ENCODE measurements around the gene CTAG1A. TPM values are rescaled to one million over a fixed set of nuclear protein-coding genes. Genes with fewer than 3 reads are reported as not detected.
"Not testable (repeated sequence)": the region's sequence is repeated elsewhere in the genome, so short reads cannot be mapped to it uniquely, and the experiment has no call there.

CTAG1A gene
- total RNA-seq, 1 experiment from 2014 or later = not detected

GRCh38 chrX:154613586-154613985 lies 28.7 kb downstream of the CTAG1A start:
- not testable (repeated sequence) for DNase-seq (ENCODE audit: low read depth)

DNA sequence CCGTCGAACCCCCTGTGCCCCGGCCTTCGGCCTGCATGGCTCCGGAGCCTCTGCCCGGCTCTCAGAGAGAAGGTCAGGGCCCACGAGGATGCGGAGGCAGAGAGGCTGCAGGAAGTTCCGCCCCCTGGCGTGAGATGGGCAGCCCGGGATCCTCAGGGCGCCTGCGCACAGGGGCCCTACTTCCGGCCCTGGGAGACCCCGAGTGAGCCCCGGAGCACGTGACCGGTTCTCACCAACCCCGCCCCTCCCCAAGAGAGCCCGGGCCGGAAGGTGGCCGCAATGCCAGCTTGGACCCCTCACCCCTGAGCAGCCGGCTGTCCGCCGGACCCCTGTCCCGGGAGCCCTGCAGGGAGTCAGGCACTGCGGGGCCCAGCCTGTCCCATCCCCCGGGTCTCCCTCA lies 34.2 kb downstream of the CTAG1A start, which contains the start of gene CTAG1B:
Gene CTAG1B (minus strand): TSS at position 101 of the 400 bp plus-strand sequence. CDS start 64 bp downstream, at position 37.
- not testable (repeated sequence) for DNase-seq (ENCODE audit: low read depth)

DNA sequence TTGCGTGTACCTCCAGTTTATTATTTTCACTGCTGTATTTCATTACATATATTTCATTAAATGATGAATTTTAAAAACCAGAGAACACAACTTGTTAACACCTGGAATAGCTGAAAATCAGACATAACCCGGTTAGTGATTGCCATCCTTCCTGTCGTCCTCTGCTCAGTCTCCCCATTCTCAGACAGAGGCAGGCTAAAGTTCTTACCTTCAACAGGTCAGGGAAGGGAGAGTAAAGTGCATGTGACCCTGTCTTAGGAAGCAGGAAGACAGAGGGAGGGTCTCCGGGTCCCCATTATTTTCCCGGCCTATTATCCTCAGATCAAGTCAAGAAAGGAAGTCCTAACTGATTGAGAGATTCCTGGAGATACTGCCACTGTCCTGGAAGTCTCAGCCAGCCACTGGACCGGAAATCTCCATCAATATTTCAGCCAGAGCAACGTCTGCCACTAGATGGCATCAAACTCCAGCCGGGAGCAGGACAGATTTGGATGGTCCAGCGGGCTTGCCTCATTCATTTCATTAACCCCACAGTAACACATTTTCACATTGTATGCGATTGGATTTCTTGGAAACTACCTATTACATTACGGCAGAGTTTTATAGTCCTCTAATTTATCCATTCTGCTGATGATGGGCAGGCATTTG lies 36.0 kb downstream of the CTAG1A start:
- not testable (repeated sequence) for DNase-seq (ENCODE audit: low read depth)

- not testable (repeated sequence) for DNase-seq (ENCODE audit: low read depth)
Measured at GRCh38 chrX:154628960-154629359, 44.0 kb downstream of the CTAG1A start.

DNA sequence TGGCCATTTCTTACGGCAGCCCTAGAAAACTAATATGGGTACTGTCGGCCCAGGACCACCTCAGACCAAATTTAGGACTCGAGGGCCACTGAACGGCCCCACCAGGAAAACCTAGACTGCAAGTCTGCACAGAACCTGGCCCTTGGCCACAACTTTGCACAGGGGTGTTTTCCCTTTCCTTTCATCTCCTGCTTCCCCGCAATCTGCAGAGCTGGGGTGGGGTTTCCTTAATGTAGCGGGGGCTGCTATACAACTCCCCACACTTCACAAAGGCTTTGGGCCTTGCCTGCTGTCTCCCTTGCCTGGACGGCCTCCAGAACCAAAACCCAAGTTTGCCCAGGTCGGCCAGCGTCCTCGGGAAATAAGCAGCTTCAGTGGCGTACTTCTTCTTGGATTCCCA lies 46.0 kb downstream of the CTAG1A start:
- not testable (repeated sequence) for DNase-seq (ENCODE audit: low read depth)

DNA sequence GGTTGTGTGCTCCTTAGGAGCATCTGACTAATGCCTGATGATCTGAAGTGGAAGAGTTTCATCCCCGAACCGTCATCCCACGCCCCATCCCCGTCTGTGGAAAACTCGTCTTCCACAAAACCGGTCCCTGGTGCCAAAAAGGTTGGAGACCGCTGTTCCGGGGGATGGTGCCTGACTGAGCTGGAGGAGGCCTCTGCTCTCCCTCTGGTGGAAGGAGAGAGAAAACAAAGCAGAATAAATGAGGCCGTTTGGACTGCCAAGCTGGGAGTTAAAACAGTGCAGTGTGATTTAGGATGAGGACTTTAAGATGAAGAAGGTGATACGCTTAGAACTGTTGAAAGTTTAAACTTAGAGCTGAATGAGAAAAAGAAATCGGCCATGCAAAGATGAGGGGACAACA lies 48.7 kb downstream of the CTAG1A start:
- not testable (repeated sequence) for DNase-seq (ENCODE audit: low read depth)

Other genes with a start within 250 kb of the CTAG1A start
- 1,078 and 2,383 TPM in 2 replicates for gene FLNA, start 210.5 kb upstream of the CTAG1A start, total RNA-seq (2014; rRNA removed; shearing (Covaris generic))
- 101 and 105 TPM in 2 replicates for gene EMD, start 205.8 kb upstream of the CTAG1A start, total RNA-seq (2014; rRNA removed; shearing (Covaris generic))
- gene RPL10, start 186.8 kb upstream of the CTAG1A start, total RNA-seq (2014; rRNA removed; shearing (Covaris generic)) = 3,989 and 5,487 TPM in 2 replicates
- 49.1 and 65.3 TPM in 2 replicates for gene DNASE1L1, start 175.9 kb upstream of the CTAG1A start, total RNA-seq (2014; rRNA removed; shearing (Covaris generic))
- 24.9 and 32.1 TPM in 2 replicates for gene TAFAZZIN, start 173.6 kb upstream of the CTAG1A start, total RNA-seq (2014; rRNA removed; shearing (Covaris generic))
- gene ATP6AP1, start 156.5 kb upstream of the CTAG1A start, total RNA-seq (2014; rRNA removed; shearing (Covaris generic)) = 123 and 144 TPM in 2 replicates
- 210 and 222 TPM in 2 replicates for gene GDI1, start 148.0 kb upstream of the CTAG1A start, total RNA-seq (2014; rRNA removed; shearing (Covaris generic))
- gene FAM50A, start 141.0 kb upstream of the CTAG1A start, total RNA-seq (2014; rRNA removed; shearing (Covaris generic)) = 99.6 and 139 TPM in 2 replicates
- gene PLXNA3, start 126.9 kb upstream of the CTAG1A start, total RNA-seq (2014; rRNA removed; shearing (Covaris generic)) = 4.3 and 8.9 TPM in 2 replicates
- gene LAGE3, start 105.9 kb upstream of the CTAG1A start, total RNA-seq (2014; rRNA removed; shearing (Covaris generic)) = 102 and 104 TPM in 2 replicates
- 74.0 and 101 TPM in 2 replicates for gene UBL4A, start 98.5 kb upstream of the CTAG1A start, total RNA-seq (2014; rRNA removed; shearing (Covaris generic))
- 65.4 and 80.7 TPM in 2 replicates for gene SLC10A3, start 94.5 kb upstream of the CTAG1A start, total RNA-seq (2014; rRNA removed; shearing (Covaris generic))
- gene FAM3A, start 68.9 kb upstream of the CTAG1A start, total RNA-seq (2014; rRNA removed; shearing (Covaris generic)) = 53.2 and 72.8 TPM in 2 replicates
- 157 and 205 TPM in 2 replicates for gene G6PD, start 38.3 kb upstream of the CTAG1A start, total RNA-seq (2014; rRNA removed; shearing (Covaris generic))
- 52.4 and 70.5 TPM in 2 replicates for gene IKBKG, start 37.5 kb upstream of the CTAG1A start, total RNA-seq (2014; rRNA removed; shearing (Covaris generic))
- not detected in 2 replicates for gene CTAG1B, start 34.1 kb downstream of the CTAG1A start, total RNA-seq (2014; rRNA removed; shearing (Covaris generic))
- gene CTAG2, start 68.4 kb downstream of the CTAG1A start, total RNA-seq (2014; rRNA removed; shearing (Covaris generic)) = 1.1 TPM in 1 of 2 replicates, not detected in the other
- 6.0 and 15.6 TPM in 2 replicates for gene GAB3, start 165.9 kb downstream of the CTAG1A start, total RNA-seq (2014; rRNA removed; shearing (Covaris generic))
- gene DKC1, start 177.7 kb downstream of the CTAG1A start, total RNA-seq (2014; rRNA removed; shearing (Covaris generic)) = 63.9 and 71.2 TPM in 2 replicates
- gene MPP1, start 220.4 kb downstream of the CTAG1A start, total RNA-seq (2014; rRNA removed; shearing (Covaris generic)) = 59.6 and 69.5 TPM in 2 replicates
- not detected in 2 replicates for gene SMIM9, start 249.5 kb downstream of the CTAG1A start, total RNA-seq (2014; rRNA removed; shearing (Covaris generic))